GM19328 (cell line): ENCODE data around the gene ALMS1.
"Not testable (repeated sequence)": the region's sequence is repeated elsewhere in the genome, so short reads cannot be mapped to it uniquely, and the experiment has no call there.

ENCODE experiments used
- ATAC-seq: cut with Tn5 transposase; IDR thresholded peaks from one replicate; pipeline ENCODE4 v1.9.1; 2021; ENCODE audit warnings: mild to moderate bottlenecking, moderate library complexity; ENCODE audit not compliant: unreplicated experiment

ALMS1 gene, protein sequence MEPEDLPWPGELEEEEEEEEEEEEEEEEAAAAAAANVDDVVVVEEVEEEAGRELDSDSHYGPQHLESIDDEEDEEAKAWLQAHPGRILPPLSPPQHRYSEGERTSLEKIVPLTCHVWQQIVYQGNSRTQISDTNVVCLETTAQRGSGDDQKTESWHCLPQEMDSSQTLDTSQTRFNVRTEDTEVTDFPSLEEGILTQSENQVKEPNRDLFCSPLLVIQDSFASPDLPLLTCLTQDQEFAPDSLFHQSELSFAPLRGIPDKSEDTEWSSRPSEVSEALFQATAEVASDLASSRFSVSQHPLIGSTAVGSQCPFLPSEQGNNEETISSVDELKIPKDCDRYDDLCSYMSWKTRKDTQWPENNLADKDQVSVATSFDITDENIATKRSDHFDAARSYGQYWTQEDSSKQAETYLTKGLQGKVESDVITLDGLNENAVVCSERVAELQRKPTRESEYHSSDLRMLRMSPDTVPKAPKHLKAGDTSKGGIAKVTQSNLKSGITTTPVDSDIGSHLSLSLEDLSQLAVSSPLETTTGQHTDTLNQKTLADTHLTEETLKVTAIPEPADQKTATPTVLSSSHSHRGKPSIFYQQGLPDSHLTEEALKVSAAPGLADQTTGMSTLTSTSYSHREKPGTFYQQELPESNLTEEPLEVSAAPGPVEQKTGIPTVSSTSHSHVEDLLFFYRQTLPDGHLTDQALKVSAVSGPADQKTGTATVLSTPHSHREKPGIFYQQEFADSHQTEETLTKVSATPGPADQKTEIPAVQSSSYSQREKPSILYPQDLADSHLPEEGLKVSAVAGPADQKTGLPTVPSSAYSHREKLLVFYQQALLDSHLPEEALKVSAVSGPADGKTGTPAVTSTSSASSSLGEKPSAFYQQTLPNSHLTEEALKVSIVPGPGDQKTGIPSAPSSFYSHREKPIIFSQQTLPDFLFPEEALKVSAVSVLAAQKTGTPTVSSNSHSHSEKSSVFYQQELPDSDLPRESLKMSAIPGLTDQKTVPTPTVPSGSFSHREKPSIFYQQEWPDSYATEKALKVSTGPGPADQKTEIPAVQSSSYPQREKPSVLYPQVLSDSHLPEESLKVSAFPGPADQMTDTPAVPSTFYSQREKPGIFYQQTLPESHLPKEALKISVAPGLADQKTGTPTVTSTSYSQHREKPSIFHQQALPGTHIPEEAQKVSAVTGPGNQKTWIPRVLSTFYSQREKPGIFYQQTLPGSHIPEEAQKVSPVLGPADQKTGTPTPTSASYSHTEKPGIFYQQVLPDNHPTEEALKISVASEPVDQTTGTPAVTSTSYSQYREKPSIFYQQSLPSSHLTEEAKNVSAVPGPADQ (N-terminal part only)

DNA sequence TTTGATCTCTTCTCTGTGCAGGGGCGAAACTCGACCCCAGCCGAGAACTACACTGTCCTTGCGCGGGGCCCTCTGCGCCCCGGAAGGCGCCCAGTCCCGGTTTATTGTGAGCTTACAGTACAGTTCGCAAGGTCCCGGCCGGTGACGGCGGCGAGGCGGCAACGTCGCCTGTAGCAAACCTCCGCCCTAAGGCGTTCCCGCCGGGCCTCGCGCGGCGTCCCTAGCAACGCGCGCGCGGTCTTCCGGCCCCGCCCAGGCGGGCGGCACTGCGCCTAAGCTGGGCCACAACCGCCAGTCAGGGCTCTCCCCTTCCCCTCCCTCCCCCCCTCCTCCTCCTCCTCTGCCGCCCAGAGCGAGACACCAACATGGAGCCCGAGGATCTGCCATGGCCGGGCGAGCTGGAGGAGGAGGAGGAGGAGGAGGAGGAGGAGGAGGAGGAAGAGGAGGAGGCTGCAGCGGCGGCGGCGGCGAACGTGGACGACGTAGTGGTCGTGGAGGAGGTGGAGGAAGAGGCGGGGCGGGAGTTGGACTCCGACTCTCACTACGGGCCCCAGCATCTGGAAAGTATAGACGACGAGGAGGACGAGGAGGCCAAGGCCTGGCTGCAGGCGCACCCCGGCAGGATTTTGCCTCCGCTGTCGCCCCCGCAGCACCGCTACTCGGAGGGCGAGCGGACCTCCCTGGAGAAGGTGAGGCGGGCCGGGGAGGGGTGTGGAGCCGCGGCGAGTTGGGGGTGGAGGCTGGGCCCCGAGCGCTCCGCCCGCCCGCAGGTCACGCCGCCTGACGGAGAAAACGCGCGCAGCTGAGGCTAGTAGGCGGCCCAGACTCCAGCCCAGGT is at the start of gene ALMS1:
ALMS1 (plus strand) TSS at position 333 of the 838 bp plus-strand sequence; CDS start at position 366, 33 bp downstream.
- ATAC-seq, result peak; percentile 90

DNA sequence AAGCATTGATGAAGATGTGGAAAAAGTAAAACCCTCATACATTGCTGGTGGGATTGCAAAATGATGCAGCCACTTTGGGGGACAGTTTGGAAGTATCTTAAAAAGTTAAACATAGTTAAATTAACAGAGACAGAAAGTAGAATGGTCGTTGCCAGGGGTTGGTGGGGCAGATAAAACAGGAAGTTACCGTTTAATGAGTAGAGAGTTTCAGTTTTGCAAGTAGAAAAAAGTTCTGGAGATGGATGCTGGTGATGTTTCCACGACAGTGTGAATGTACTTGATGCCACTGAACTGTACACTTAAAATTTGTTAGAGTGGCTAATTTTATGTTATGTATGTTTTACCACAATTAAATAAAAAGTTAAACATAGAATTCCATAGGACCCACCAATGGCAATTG is 47.8 kb upstream of the ALMS1 start:
- ATAC-seq, result no peak

DNA sequence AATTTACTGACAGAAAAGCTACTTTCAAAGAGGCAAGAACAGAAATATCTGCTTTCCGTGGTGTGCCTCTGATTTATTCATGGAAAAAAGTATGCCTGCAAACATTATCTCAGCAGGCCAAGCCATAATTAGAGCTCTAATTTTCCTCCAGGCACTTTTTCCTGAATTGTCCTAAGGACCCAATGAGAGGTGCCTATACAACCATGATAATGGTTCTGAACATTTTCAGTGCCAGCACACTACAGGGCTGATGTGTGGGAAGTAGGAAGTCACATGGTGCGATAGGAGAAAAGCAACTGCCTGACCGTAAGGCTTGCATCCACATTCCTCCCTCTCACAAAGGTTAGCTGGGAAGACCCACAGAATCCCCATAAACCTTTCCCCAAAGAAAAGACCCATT is 46.4 kb upstream of the ALMS1 start:
- no peak for ATAC-seq

DNA sequence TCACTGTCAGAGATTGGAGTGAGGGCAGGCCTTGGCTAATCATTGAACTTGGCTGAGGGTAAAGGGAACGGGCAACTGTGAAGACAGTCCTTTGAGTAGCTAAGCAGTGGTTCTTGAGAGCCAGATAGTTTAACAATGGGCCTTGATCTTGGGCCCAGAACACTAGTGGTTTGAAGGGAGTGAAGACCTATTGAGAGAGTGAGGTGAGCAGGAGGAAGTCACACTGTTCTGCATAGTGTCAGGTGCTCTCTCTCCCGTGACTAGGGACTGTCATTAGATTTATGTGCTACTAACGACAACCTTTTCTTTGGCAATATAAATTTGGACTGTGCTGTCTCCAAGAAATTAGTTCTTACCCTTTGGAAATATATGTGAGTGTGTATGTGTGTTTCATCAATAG is 44.6 kb upstream of the ALMS1 start:
- no peak for ATAC-seq

DNA sequence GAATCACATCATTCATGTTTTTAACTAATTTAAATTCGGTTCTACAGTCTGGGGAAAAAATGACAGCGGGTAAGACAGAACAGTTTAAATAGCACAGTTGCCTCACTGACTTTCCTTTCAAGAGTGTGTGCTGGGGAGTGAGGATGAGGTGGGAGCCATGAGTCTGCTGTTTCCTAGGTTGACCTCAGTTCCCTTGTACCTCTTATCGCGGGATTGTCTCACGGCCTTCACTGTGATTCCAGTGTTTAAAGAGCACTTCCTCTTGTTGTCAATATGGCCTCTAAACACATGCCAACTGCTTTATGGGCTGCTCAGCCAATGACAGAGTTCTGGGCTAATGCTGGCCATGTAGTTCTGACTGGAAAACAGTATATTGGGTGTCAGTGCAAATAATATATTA is 41.6 kb upstream of the ALMS1 start:
- ATAC-seq, result no peak

DNA sequence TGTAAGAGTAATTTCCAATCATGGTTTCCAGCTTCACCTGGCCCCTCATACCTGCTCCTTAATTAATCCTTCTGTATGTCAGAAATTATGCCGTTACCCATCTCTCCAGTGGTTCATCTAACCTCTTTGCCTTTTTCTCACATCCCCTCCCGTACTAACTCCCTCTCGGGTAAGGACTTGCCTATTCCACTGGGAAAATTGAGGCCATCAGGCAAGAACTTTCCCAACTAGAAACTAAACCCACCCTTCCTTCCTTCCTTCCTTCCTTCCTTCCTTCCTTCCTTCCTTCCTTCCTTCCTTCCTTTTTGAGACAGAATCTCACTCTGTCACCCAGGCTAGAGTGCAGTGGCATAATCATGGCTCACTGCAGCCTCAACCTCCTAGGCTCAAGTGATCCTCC is 40.9 kb upstream of the ALMS1 start:
- ATAC-seq, result not testable (repeated sequence)

DNA sequence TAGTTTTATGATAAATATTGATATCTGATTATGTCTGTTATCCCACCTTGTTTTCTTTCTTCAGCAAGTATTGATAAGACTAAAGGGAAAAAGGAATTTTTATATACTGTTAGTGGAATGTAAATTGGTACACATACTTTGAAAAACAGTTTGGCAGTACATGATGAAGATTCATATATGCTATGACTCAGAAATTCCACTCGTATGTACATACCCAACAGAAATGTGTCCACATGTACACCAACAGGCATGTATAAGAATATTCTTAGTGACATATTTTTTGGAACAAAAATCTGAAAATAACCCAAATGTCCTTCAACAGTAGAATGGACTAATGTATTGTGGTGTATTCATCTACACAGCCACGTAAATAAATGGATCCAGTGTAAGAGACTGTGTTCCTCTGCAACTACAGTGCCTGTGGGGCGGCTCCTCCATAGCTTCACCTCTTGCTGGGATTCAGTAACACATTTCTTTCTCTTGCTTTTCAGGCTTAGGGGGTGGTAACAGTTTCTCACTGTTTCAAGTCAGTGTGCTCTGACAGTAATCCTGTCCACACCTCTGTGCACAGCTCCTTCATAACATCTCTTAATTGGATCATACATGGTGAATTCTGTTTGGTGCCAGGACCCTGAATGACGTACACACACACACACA is 35.5 kb upstream of the ALMS1 start:
- no peak for ATAC-seq

DNA sequence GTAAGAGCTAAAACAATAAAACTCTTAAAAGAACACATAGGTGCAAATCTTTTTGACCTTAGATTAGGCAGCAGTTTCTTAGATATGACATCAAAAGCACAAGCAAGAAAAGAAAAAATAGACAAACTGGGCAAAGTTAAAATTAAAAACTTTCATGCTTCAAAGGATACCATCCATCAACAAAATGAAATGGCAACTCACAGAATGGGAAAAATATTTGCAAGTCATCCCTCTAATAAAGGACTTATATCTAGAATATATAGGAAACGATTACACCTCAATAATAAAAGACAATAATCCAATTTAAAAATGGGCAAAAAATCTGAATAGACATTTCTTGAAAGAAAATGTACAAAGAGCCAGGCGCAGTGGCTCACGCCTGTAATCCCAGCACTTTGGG is 29.5 kb upstream of the ALMS1 start:
- ATAC-seq, result no peak

DNA sequence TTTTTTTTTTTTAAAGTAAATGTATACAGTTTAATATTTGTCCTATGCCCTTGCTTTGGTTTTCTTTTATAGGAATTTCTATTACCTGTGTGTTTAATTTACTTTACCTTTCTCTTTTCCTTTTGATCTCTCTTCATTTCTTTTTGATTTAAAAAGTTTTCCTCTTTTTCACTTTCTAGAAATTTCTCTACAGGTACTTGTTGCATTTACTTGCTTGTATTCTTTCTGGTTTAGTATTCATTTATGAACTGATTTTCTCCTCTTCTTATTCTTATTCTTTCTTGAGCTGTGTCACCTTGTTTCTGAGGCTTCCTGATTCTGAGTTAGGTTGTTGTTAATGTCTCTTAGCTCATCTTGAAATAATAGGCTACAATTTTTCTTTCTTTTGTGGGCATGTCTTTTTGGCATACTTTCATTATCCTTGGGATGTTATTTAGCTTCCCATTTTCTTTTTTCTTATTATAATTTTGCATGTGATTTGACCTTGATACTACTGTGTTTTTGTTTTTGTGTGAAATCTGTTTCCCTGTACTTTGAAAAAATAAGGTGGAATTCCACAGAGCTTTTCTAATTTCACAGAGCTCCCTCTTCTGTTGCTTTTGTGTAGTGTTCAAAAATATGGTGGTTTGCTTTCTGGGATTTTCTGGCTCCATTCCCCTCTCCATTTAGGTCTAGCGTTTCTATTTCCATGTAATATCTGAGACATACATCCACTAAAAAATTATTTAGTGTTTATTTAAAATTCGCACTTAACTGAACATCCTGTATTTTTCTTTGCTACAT is 25.5 kb upstream of the ALMS1 start:
- no peak for ATAC-seq

DNA sequence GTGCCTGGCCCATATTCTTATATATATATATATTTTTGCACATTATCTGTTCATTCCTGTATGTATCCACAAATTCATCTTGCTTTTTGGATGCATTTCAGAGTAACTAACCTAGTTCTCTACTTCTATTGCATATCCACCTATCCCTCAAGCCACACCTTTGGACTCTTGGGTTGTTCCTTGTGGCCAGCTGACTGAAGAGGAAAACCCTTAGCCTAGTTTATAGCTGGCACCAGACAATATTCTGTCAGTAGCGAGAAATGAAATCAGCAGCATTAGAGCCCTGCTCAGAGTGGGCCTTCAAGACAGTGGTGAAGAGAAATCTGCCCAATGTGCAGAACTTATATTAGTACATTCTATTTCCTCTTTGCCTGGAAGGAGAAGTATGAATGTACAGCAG is 19.6 kb upstream of the ALMS1 start:
- no peak for ATAC-seq

DNA sequence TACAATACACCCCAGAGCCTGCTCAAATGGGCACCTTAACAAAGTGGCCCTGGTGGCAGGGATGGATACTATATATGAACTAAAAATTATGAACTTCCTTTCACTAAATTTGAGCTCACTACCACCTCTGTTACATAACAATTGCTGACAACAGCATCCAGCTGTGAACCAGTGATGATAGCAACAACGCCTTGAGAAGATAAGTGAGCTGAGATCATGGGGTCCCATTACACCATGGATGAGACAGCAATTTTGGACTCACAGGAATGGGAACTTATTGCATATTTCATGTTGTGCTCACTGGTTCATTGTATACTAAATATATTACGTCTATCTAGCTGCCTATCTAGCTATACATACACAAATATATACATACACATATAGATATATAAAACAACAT is 16.9 kb upstream of the ALMS1 start:
- ATAC-seq, result no peak

DNA sequence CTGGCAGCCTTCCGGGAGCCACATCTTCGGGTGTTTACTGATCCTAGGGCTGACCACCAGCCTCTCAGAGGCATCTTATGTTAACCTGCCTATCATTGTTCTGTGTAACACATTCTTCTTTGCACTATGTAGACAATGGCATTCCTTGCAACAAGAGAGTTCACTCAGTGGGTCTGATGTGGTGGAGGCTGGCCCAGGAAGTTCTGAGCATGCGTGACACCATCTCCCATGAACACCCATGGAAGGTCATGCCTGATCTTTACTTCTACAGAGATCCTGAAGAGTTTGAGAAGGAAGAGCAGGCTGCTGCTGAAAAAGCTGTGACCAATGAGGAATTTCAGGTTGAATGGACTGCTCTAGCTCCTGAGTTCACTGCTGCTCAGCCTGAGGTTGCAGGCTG is 15.3 kb upstream of the ALMS1 start:
- no peak for ATAC-seq

DNA sequence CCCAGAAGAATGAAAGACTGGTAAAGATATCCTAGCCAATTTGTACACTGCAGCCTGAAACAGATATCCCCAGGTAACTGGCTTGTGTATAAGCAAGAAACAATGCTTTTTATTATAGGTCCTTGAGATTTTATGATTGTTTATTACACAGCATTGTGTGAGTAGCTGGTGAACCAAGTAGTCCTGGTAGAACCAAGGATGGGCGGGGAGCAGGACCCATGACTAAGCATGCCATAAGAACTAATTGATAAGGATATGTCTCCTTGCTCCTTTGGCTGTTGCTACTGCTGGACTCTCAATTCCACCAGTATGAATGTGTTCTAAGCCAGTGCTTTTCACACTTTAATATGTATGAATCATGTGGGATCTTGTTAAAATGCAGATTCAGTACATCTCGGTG is 12.3 kb upstream of the ALMS1 start:
- no peak for ATAC-seq

DNA sequence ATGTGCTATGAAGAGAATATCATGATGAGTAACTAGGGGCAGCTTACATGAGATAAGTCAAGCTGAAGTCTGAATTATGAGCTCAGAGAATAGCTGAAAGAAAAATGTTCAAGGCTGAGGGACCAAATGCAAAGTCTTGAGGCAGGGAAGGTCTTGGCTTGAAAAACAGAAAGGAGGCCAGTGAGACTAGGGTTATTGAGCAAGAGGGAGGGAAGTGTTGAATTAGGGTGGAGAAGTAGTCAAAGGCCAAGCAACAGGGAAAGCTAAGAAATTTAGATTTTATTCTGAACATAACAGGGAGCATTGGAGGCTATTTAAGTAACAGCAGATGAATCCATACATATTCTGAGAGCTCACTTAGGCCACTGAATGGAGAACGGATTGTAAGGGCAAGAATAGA is 11.4 kb upstream of the ALMS1 start:
- no peak for ATAC-seq

DNA sequence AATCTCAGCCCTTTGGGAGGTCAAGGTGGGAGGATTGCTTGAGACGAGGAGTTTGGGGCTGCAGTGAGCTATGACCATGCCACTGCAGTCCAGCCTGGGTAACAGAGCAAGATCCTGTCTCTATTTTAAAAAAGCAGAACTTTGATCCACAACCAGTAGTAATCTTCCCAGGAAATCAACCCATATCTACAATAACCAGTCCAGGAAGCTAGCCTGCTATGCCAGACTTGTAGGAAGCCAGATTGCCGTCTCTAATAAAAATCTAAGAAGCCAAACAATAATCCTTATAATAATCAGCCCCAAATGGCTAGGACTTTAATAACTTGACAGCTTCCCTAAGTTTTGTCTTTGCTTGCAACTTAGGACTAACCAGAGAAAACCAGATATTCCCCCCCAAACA is 9.0 kb upstream of the ALMS1 start:
- no peak for ATAC-seq

DNA sequence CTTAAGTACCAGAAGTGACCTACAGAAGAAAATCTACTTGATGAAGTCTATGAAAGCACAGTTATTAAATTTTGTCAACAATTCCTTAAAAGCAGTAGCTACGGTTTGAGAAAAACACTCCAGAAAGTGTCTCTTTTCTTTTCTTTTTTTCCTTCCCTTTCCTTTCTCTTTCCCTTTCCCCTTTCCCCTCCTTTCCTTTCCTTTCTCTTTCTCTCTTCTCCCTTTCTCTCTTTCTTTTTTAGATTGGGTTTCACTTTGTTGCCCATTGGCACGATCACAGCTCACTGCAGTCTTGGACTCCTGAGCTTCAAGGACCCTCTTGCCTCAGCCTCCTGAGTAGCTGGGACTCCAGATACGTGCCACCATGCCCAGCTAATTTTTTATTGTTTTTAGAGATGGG is 2.6 kb upstream of the ALMS1 start:
- ATAC-seq, result no peak

DNA sequence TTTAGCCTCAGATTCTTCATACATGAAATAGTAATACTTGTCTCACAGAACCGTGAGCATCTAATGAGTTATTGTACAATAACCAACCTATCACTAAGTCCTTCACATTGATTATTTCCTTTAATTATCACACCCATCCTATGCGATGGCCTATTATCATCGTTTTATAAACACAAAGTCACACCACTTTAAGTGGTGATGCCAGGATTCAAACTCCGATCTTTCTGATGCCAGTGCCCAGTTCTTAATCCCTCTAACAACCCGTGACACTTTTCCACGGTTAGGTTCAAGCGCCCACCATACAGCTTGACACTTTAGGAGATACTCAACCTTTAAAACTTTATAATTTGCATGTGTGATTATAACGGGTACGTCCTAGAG is 523 bp upstream of the ALMS1 start:
- ATAC-seq, result no peak

DNA sequence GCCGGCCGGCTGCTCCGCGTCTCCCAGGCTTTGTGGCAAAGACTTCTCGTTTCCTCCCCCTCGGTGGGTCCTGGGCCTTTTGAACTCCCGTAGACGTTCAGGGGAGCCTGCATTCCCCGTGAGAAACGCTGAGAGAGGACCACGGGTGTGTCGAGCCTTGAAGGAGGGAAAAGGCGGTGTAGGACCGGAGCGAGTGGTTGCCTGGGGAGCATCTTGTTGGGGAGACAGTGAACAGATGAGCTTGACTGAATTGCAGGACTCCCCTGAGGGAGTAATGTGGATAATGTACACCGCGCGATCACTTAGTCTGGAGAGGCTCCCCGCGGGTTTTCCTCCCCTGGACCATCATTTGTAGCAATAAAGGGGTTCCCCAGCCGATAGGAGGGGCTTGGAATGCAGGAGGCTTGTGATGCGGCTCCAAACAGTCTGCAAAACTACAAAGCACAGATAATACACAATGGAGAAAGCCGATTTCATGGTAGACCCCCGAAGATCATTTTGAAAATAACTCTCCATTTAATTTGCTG is 769 bp downstream of the ALMS1 start:
- peak; percentile 6 for ATAC-seq
